Measurements from ENCODE around the gene PAQR4.

Gene PAQR4

DNA sequence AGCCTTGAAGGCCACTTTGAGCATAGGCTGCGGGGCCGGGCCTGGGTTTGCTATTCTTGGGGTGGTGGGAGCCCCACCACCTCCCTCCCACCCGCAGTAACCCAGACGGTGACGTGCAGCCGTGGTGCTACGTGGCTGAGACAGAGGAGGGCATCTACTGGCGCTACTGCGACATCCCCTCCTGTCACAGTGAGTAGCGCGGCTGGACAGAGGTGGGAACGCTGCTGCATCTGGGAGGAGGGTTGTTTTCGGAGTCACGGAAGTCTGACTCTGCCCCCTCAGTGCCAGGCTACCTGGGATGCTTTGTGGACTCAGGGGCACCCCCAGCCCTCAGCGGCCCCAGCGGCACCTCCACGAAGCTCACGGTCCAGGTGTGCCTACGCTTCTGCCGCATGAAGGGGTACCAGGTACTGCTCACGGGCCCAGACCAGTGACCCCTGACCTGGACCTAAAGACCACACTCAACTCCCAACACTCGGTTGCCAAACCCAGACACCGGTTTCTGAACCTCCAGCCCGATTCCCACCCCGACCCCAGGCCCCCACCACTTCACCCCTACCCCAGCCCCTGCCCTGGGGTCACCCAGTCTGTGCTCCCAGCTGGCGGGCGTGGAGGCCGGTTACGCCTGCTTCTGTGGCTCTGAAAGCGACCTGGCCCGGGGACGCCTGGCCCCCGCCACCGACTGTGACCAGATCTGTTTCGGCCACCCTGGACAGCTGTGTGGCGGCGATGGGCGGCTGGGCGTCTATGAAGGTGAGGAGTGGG is 2.9 kb upstream of the PAQR4 start:
- DNase-seq, result no peak

DNA sequence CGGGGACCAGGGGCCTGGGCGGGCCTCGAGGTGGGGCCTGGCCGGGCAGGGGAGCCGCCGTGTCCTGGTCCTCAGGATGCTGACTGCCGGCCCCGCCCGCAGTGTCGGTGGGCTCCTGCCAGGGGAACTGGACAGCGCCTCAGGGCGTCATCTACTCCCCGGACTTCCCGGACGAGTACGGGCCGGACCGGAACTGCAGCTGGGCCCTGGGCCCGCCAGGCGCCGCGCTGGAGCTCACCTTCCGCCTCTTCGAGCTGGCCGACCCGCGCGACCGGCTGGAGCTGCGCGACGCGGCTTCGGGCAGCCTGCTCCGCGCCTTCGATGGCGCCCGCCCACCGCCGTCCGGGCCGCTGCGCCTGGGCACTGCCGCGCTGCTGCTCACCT is 2.3 kb upstream of the PAQR4 start:
- DNase-seq, result peak; percentile 22

DNA sequence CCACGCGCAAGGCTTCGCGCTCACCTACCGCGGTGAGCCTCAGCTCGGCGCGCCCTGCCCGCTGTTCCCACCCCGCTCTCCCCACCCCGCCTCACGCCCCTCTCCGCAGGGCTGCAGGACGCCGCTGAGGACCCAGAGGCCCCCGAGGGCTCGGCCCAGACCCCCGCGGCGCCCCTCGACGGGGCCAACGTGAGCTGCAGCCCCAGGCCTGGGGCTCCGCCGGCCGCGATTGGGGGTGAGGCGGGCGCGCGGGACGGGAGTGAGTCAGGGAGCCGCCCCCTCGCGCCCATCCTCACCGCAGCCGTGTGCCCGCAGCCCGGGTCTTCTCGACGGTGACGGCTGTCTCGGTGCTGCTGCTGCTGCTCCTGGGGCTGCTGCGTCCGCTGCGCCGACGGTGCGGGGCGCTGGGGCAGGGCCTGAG is 1.9 kb upstream of the PAQR4 start:
- no peak for DNase-seq

DNA sequence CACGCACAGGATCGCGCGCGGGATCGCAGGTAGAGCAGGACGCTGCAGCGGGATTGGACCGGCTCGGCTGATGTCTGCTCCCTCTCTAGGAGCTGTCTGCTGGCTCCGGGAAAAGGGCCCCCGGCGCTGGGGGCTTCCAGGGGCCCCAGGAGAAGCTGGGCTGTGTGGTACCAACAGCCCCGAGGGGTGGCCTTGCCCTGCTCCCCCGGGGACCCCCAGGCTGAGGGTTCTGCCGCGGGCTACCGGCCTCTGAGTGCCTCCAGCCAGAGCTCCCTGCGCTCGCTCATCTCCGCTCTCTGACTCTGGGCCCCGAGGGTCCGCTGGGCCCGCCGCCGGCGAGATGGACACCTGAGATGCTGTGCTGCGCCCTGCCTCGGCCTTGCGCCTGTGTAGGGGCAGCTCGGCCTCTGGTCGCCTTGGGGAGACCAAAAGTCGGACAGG is 1.4 kb upstream of the PAQR4 start:
- no peak for DNase-seq

DNA sequence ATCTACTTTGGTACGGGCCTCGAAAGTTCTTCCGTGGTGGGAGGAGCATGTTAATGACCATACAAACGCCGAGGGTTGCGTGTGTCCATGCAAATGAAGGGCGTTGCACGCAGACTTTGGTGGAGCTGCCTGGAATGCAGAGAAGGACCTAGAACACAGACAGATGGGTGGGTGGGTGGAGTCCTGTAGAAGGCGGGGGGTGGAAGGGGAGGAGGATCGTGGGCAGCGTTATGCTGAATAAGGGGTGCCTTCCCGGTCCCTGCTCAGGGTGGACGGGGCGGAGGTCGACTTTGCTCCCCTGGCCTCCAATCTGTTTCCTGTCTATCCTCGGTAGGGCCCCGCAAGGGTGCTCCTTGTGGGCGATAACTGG is 795 bp upstream of the PAQR4 start:
- DNase-seq, result no peak

DNA sequence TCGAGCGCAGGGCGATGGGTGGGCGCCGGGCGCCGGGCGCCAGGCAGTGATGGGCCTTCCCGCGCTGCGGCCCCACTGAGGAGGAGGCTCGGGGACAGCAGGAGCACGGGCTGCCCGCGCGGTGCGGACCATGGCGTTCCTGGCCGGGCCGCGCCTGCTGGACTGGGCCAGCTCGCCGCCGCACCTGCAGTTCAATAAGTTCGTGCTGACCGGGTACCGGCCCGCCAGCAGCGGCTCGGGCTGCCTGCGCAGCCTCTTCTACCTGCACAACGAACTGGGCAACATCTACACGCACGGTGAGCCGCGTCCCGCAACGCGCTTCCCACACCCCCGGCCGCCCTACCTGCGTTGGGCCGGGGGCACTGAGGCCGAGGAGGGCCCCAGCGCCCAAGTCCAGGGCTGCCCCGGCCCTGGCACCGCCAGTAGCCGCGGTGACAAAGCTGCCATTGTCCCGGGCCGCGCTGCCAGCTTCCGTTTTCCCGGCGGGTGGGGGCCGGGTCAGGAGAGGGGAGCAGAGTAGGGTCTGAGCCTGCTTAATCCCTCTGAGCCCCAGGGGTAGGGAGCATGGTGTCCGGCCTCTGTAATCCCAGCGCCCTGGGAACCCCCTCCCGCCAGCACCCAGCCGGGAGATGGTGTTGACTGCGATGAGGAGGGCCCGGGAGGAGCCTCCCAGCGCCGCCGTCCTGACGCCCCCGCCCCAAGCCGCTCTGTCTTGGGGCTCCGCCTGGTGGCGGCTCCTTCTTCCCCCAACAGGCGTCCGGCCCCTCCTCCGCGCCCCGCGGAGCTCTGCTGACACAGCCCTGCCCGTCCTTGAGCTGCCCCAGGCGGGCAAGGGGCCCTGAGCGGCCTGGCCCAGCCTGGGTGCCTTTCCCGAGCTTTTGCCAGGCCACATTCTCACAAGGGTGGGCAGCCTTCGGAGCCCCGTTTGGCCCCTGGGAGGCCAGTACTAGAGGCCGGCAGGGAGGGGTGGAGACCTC is 685 bp downstream of the PAQR4 start:
- peak; percentile 69 for DNase-seq

DNA sequence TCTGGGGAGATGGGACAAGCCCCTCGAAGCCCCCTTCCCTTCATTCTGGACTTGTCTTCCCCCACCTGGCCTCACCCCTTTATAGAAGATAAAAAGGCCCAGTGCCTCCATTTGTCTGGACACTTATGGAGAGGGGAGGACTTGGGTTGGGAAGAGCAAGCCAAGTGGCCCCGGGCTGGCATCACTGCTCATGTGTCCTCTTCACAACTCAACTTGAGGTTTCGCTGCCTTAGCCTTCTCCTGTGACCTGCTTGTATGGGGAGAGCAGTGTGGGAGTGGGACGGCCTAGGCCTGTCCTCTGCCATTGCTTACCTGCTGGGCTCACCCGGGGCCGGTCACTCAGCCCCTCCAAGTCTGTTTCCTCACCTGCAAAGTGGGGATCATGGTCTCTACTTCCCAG is 1.4 kb downstream of the PAQR4 start:
- no peak for DNase-seq

DNA sequence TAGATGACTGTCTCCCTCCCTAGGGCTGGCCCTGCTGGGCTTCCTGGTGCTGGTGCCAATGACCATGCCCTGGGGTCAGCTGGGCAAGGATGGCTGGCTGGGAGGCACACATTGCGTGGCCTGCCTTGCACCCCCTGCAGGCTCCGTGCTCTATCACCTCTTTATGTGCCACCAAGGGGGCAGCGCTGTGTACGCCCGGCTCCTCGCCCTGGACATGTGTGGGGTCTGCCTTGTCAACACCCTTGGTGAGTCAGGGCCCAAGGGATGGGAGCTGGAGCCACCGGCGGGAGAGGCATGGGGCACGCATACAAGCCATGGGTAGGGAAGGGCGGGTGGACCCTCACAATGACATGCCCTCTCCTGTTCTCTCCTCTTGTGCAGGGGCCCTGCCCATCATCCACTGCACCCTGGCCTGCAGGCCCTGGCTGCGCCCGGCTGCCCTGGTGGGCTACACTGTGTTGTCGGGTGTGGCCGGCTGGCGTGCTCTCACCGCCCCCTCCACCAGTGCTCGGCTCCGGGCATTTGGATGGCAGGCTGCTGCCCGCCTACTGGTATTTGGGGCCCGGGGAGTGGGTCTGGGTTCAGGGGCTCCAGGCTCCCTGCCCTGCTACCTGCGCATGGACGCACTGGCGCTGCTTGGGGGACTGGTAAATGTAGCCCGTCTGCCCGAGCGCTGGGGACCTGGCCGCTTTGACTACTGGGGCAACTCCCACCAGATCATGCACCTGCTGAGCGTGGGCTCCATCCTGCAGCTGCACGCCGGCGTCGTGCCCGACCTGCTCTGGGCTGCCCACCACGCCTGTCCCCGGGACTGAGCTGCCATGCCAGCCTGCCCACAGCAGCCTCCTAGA is 2.2 kb downstream of the PAQR4 start:
- DNase-seq, result no peak

DNA sequence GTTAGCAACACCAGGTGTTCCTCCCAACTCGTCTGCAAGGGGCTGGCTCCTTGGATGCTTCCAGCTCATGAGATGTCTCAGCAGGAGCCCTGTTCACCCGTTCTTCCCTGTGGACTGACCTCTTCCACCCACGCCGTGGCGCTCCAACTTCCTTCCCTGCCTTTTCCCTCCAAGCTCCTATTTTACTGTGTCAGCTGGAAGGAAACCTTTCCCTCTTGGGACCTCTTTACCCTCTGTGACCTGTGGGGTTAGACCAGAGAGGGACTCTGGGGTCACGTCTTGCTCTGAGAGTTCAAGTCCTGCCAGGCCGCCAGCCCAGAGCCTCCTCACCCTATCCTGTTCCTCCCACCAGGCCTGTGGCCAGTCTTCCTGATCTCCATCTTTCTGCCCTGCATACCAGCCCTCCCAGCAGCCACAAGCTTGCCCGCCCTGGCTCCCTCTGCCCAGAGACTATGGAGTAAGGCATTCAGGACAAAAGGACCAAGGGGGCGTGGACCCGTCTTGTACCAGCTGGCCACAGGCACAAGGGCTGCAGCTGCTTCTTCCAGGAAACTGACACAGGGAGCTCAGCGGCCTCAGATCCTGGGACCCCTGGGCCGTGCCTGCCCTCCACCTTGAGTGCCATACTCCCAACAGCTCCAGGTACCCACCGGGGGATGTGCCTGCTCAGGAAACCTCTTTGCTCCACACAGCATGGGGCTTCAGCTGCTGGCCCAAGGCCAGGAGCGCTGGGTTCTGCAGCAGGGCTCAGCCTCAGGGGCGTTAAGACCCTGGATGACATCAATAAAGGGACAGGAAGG is 3.0 kb downstream of the PAQR4 start:
- no peak for DNase-seq

DNA sequence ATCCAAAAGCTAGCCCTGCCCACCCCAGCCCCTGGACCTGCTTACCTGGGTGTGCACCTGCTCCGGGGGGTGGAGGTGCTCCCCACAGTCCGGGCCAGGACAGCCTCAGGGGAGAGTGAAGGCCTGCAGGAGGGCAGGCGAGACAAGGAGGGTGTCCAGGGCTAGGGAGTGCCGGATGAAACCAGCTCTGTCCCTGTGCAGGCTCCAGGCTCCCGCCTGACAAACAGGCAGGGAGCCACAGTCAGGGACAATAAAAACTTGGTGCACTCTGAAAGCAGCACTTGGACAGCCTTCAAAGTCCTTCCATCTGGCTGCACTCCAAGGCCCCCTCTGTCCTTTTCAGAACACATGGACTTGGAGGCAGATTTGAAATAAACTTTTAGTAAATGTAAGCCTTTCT is 3.9 kb downstream of the PAQR4 start:
- DNase-seq, result no peak

DNA sequence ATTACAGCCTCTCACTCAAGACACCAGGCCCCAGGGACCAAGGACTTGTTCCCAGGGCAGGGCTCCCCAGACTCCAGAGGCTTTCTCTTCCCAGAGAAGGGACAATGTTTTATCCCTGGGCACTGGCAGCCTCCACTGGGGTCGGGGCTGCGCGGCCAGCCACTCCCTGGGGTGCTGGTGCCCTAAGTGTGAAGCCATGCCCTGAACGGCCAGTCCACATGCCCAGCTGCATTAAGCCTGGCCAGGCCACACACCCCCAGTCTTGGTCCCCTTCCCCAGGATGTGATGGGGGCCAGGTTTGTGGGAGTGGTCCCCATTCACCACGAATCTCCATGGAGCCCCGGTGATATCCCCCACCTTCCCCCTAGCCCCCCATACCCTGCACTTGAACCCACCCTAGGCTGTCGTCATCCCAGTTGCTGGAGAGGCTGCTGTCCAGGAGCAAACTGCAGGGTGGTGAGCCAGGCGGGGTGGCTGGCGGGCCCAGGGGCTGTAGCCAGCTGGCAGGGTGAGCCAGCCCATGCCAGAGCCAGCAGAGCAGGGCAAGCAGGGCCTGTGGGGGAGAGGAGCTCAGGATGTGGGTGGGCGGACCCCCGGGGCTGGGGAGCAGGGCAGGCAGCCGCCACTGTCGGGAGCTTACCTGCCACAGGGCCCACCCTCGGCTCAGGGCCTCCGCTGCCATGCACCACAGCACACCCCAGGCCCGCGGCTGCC is 4.6 kb downstream of the PAQR4 start:
- DNase-seq, result no peak

DNA sequence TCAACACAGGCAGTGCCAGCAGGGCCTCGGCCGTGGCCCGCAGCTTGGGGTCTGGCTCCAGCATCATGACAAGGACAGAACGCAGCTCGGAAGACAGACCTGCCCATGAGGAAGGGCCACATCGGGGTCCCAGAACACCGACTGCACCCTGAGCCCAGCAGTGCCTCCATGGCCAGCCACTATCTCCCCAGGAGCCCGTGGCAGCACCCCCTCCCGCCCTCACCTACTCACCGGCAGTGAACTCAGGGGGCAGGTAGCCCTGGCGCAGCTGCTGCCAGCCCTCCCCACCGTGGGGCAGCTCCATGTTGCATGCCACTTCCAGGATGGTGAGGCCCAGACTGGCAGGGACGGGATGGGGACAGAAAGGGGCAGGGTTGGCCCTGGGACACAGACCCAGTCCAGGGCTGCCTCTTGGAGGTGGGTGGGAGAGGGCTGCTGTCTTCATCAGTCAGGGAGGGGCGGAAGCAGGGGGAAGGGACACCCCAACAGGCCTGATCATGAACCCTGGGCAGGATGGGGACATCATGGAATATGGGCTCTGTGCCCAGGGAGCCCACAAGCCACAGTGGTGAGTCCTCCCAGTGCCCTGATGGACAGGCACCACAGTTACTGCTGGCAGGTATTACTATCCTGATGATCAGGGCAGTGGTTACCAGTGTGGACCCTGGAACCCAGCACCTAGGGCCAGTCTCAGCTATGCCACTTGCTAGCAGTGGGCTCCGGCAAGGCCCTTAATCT is 5.3 kb downstream of the PAQR4 start:
- no peak for DNase-seq

DNA sequence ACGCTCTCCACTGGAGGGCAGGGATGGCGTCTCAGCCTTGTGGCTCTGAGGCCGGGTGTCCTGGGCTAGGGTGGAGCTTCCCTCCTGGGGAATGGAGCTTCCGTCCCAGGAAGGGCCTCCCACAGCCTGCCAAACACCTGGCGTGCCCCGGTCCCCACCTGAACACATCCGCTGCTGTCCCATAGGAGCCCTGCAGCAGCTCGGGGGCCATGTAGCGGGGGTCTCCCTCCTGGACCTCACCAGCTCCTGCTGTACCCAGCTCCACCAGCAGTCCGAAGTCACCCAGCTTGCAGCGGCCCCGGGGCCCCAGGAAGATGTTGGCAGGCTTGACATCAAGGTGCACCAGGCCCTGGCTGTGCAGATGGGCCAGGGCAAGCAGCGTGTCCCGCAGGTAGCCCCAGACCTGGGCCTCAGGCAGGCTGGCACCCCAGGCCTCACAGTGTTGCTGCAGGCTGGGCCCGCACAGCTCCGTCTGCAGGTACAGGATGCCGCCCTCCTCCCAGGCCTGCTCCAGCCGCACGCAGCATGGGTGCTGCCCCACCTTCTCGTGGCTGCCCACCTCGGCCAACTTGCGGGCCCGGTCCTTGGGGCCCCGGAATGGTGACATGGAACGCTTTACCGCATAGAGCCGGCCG is 6.1 kb downstream of the PAQR4 start:
- DNase-seq, result no peak

DNA sequence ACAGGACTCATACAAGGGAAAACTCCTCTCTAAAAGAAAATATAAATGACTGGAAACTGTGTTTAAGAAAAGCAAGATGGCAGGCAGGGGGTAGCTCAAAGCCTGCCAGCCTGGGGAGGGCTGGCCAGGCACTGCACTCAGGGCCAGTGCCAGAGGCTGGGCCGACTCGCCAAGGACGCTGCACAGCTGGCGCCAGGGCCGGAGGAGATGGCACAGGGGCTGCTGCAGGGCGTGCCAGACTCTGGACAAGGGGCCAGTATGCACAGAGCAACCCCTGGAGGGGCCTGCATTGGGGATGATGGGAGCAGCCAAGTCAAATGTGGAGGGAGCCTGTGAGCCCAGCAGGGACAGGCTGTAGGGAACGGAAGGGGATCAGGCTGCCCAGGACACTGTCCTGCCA is 7.1 kb downstream of the PAQR4 start:
- no peak for DNase-seq

DNA sequence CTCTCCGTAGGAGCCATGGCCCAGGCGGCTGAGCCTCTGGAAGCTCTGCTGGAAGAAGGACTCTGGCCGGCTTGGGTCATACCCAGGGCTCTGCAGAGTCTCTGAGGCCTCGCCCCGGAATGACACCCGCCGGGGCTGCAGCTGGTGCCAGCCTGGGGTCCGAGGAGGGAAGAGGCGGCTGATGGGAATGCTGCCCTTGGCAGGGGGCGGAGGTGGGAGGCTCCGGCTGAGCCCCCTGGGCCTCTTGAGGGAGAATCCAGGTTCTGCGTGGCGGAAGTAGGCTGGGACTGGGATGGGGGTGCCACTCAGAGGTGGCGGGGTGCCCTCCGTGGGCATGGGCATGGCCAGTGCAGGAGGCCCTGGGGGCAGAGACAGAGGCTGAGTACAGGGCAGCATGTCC is 7.5 kb downstream of the PAQR4 start:
- no peak for DNase-seq

DNA sequence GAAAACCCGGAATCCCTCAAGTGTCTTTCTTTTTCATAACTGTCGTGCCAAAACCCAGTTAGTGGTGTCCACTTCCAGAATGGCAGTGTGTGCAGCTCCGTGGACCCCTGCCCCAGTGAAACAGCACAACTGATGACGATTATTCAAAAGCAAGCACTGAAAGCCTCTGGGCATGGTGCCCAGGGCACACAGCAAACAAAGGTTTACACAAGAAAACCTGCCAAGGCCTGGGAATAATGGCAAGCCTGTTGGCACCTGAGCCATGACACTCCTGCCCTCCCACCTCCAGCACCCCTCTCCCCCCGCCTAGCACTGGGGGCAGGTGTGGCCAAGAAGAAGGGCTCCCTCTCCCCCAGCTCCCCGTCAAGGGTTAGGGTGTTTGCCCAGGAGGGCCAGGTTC is 8.3 kb downstream of the PAQR4 start:
- no peak for DNase-seq

DNA sequence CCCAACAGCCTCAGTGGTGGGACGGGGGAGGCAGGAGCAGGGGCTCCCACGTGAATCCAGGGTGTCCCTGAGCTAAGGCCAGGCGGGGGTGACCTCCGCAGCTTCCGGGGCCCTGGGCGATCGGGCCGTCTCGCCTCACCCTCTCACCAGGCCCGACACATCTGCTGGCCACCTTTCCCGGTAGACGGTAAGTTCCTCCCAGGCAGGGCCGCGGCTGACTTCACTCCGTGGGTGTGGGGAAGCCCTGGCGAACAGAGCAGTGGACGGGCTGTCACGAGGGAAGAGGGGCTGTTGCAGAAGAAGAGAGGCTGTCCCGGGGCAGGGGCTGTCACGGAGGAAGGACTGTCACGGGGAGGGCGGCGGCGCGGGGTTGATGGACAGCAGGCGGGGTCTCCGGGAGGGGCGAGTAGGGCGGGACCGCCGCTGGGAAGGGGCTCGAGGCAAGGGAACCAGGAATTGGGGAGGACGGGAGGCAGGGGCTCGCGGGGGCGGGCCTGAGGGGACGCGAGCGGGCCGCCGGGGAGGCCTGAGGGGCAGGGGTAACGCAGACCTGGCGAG is 10.6 kb downstream of the PAQR4 start:
- no peak for DNase-seq

DNA sequence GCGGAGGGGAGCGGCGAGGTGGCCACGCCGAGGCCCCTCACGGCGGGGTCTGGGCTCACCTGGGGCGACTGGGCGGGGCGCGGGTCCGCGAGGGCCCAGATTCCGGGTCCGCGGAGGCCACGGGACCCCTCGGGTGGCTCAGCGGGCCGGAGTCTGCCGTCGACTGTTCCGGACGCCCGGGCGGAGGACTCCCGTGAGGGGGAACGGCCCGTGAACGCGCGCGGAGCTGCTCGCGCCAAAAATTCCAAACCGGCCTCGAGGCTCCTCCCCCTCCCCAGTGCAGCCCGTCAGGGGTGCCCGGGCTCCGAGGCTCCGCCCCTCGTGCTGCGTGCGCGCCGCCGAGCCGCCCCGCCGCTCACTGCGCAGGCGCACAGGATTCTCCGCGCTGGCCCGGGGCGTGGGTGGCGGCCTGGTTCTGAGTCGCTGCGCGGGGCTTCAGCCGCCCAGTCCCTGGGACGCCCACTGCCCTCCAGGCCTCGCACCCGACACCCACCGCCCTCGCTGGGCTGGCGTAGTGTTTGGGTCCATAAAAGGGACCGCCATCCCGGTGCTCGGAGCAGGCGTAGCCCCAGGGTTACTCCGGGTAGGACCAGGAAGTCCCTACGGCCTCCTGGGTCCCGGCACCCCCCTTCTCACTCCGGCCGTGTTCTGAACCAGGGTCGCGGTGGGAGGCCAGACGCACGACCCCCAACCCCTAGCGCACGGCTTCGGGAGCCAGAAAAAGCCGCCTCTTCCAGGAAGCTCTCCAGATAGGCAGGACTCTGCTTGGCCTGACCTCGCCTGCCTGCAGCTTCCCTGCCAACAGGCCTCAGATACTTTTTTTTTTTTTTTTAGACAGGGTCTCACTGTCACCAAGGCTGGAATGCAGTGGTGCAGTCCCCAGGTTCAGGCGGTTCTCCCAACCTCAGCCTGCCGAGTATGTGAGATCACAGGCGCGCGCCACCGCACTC is 11.4 kb downstream of the PAQR4 start, which contains the start of gene PKMYT1:
TSS of gene PKMYT1 (minus strand) at position 220 of the 950 bp plus-strand sequence. CDS start 789 bp downstream, outside the sequence.
- peak; percentile 95 for DNase-seq

Data from CD4-positive, alpha-beta T cell treated with Interleukin-6 for 4 hours (primary cell).